Heart right ventricle (tissue), 16 donors: ENCODE measurements around the gene VGLL4. TPM values are rescaled to one million over a fixed set of nuclear protein-coding genes. Genes with fewer than 3 reads are reported as not detected.
A peak's percentile ranks its signal among the peaks of the same experiment; 100 is the strongest.

Experiments
- ATAC-seq, 8 donors: fragments of 200-7000 bp; cut with Tn5 transposase; one replicate each; pipeline ENCODE4 v1.9.1; 2020; ENCODE audit warnings: mild to moderate bottlenecking in 8 of 8, moderate library complexity in 8 of 8, moderate number of reproducible peaks in 1 of 8
- DNase-seq, 2 donors: peaks; one replicate each; pipeline ENCODE4 v3.0.0-alpha.2; 2020
- H3K27ac ChIP-seq, 10 donors: fragments of 200-600 bp; sonication (generic) in 2 of 10; one replicate each; pipeline versions ENCODE4 v1.5.0 to v1.8.0; 2020 to 2022; ENCODE audit warnings: mild to moderate bottlenecking in 3 of 10
- H3K27me3 ChIP-seq, 7 donors: fragments of 200-600 bp; one replicate each; pipeline ENCODE4 v1.8.0; 2021 to 2022; ENCODE audit warnings: mild to moderate bottlenecking in 2 of 7
- H3K36me3 ChIP-seq, 9 donors: fragments of 200-600 bp; sonication (generic) in 1 of 9; one replicate each; pipeline versions ENCODE4 v1.5.0 to v1.8.0; 2020 to 2022; ENCODE audit warnings: mild to moderate bottlenecking in 2 of 9
- H3K4me1 ChIP-seq, 9 donors: fragments of 200-600 bp; sonication (generic) in 1 of 9; one replicate each; pipeline versions ENCODE4 v1.5.0 to v1.8.0; 2020 to 2022; ENCODE audit warnings: mild to moderate bottlenecking in 4 of 9
- H3K4me3 ChIP-seq, 10 donors: fragments of 200-600 bp; sonication (generic) in 2 of 10; one replicate each; pipeline versions ENCODE4 v1.5.0 to v1.8.0; 2020 to 2022; ENCODE audit warnings: mild to moderate bottlenecking in 7 of 10, moderate library complexity in 2 of 10
- H3K9me3 ChIP-seq, 11 donors: fragments of 200-600 bp in 10 of 11; sonication (generic) in 2 of 11; one replicate each; pipeline versions ENCODE4 v1.5.0 to v1.8.0; 2013 to 2022; ENCODE audit warnings: mild to moderate bottlenecking in 2 of 11, control low read depth in 1 of 11, moderate library complexity in 1 of 11
- CTCF ChIP-seq, 9 donors: fragments of 200-600 bp; sonication (generic) in 2 of 9; IDR thresholded peaks; one replicate each; pipeline versions ENCODE4 v1.5.0 to v1.8.0; 2021 to 2022; ENCODE audit warnings: antibody characterized with exemption in 9 of 9, mild to moderate bottlenecking in 5 of 9, moderate library complexity in 1 of 9
- WGBS, 2 donors: extraction: QIAGEN DNeasy Blood & Tissue Kit; methylation state at CpG; one replicate each; pipeline ENCODE4 v1.1.7; 2013; ENCODE audit warnings: inconsistent platforms in 1 of 2; 5-methylcytosine and 5-hydroxymethylcytosine counted together
- intact Hi-C, 10 donors: fragments of 100-400 bp; cut with DNase I; formaldehyde crosslinking; loops; one replicate each; pipeline versions ENCODE4 v1.11.1 to v1.14.2; 2022
- polyA plus RNA-seq, 2 donors: library from polyadenylated mRNA; stranded (reverse); fragments of 200-250 nt; gene quantifications; one replicate each; pipeline ENCODE4 v1.2.3, GENCODE V29; 2013
- total RNA-seq, 10 donors: library from RNA; stranded (reverse); fragmentation: NEBNext Ultra II Directional in 3 of 10; extraction: Animal tissue kit (Norgen Biotek cat#: 25700) in 3 of 10; gene quantifications; one replicate each; pipeline versions ENCODE4 v1.2.1 to v1.2.4, GENCODE V29; 2021 to 2023
- donor health status: Arrhythmogenic right ventricular cardiomyopathy.
- donor health status: ischemic (EF 13 %, LVEDD 7.1; RV severe dilation, severe dysfunction).
- donor health status: healthy with polysubstance abuse.
- donor health status: DM: no; HTN: yes; CAD: no.
- donor health status: DM: no; HTN: no; CAD: no.
- donor health status: ischemic (EF 25% LVEDD 6.9; RV normal size, moderate dysfunction).
- donor health status: ischemic (EF 25% LVEDD 5.7; RV mildly dilated, moderate dysfunction).
- donor health status: healthy.
- donor health status: DM: yes; HTN: yes; CAD: no.
- donor health status: Ischemic cardiomyopathy.
- donor health status: ischemic (EF 35%, LVEDD 5.7; RV mildly dilated, moderate dysfunction).
- donor health status: nonischemic (EF 11% LVEDD 7.7; RV severe dilation, severe dysfunction).
- donor health status: DM: yes; HTN: yes; CAD: no.
- donor health status: PGD.
- donor health status: ischemic (EF 29% LVEDD 5.4; RV normal size, mild dysfunction).
- donor health status: nonischemic (EF 23%, LVEDD 6.1; RV moderate dilation, normal function).

Gene VGLL4
- total and polyA plus RNA-seq, 12 donors, result 14.5 to 46.1 (median 29.6) TPM

GRCh38 chr3:11522953-11523571, 120.7 kb downstream of the VGLL4 start:
- Histone ChIP-seq H3K4me3 (no peak overlapping the region), H3K27me3 (no peaks in the 10 kb centered on the region), H3K9me3 (no peaks in the 10 kb centered on the region), H3K4me1 (peaks cover 0 to 14% (median 8%) of the 10 kb centered on the region in 9 donors), H3K27ac (peak overlapping the region in 5 of 10 donors; percentile 12 to 49 (median 18)), H3K36me3 (no peaks in the 10 kb centered on the region)
- intact Hi-C loops, result no loop called here
- no peak for DNase-seq
- ATAC-seq, result peak in 1 of 8 donors; percentile 9
- TF ChIP-seq CTCF (IDR thresholded peaks at IDR 0.05), result no peak
- 82 to 83% methylated on average over 8 of the region's 8 CpGs for WGBS, 2 donors

- intact Hi-C loops, result no loop called here
- no peak for TF ChIP-seq CTCF (IDR thresholded peaks at IDR 0.05)
Measured at GRCh38 chr3:11522398-11522715, 121.4 kb downstream of the VGLL4 start.

GRCh38 chr3:11521167-11521566, 122.5 kb downstream of the VGLL4 start:
- peaks cover 0 to 14% (median 8%) of the 10 kb centered on the region in 9 donors for H3K4me1 ChIP-seq
- ATAC-seq, result peak in 2 of 8 donors; percentile 13 to 16
- H3K4me3 ChIP-seq, result no peak overlapping the region
- no peak overlapping the region for H3K27ac ChIP-seq
- TF ChIP-seq CTCF (IDR thresholded peaks at IDR 0.05), result no peak
- no peaks in the 10 kb centered on the region for H3K9me3 ChIP-seq
- WGBS, 2 donors, result 95 to 96% methylated on average over 8 of the region's 8 CpGs
- H3K27me3 ChIP-seq, result no peaks in the 10 kb centered on the region
- H3K36me3 ChIP-seq, result no peaks in the 10 kb centered on the region
- intact Hi-C loops, result no loop called here
- DNase-seq, result no peak

More at GRCh38 chr3:11522398-11522715, 121.4 kb downstream of the VGLL4 start:
- Histone ChIP-seq H3K4me3 (no peak overlapping the region), H3K27me3 (no peaks in the 10 kb centered on the region), H3K4me1 (peaks cover 0 to 14% (median 8%) of the 10 kb centered on the region in 9 donors), H3K36me3 (no peaks in the 10 kb centered on the region), H3K27ac (no peak overlapping the region), H3K9me3 (no peaks in the 10 kb centered on the region)
- no peak for ATAC-seq
- no peak for DNase-seq
- 90 to 96% methylated on average over 5 of the region's 5 CpGs for WGBS, 2 donors

- Histone ChIP-seq H3K36me3 (no peaks in the 10 kb centered on the region), H3K4me3 (no peak overlapping the region), H3K27me3 (no peaks in the 10 kb centered on the region), H3K9me3 (no peaks in the 10 kb centered on the region), H3K27ac (no peak overlapping the region), H3K4me1 (peaks cover 7 to 26% (median 21%) of the 10 kb centered on the region in 9 donors)
- ATAC-seq (peak in 1 of 8 donors; percentile 19), DNase-seq (no peak)
- no peak for TF ChIP-seq CTCF (IDR thresholded peaks at IDR 0.05)
- WGBS, 2 donors, result 89 to 90% methylated on average over 6 of the region's 6 CpGs
- intact Hi-C loops, result loop anchor here in 2 of 10 donors (10.0 kb wide), 2 partner anchors 113 to 123 kb away; no protein-coding TSS in a partner anchor
Measured at GRCh38 chr3:11517601-11518000, 126.1 kb downstream of the VGLL4 start.
